SK-N-SH (cell line): ENCODE data around the gene PSD2. TPM values are rescaled to one million over a fixed set of nuclear protein-coding genes. Genes with fewer than 3 reads are reported as not detected.

Source experiments
- CTCF ChIA-PET: fragments of 300-600, 350-600 bp; formaldehyde crosslinking; extraction: SDS; loops from one replicate; lab custom pipeline; 2021; lab: Yijun Ruan, JAX
- POLR2A ChIA-PET: fragments of 350-600 bp; sonication (Branson Sonifier 250); formaldehyde crosslinking; extraction: SDS; loops from one replicate; lab custom pipeline; 2020; ENCODE audit warnings: antibody characterized with exemption, inconsistent platforms; lab: Yijun Ruan, JAX
- DNase-seq: peaks from one replicate; pipeline ENCODE4 v3.0.0; 2012
- H2AFZ ChIP-seq: fragments of 200-600 bp; sonication (generic); 2 replicates; pipeline ENCODE4 v1.8.1; 2016; ENCODE audit warnings: antibody characterized with exemption, mild to moderate bottlenecking, low read depth
- H3F3A ChIP-seq: fragments of 200-600 bp; sonication (generic); replicated peaks from 2 replicates; pipeline ENCODE3; 2016; ENCODE audit warnings: antibody characterized with exemption, mild to moderate bottlenecking; ENCODE audit not compliant: insufficient read depth
- H3K27ac ChIP-seq, 2 experiments: fragments of 200-500 bp in 1 of 2; fragments of 200-600 bp in 1 of 2; sonication (Bioruptor generic) in 1 of 2; sonication (generic), shearing (Covaris generic) in 1 of 2; 2 replicates each; pipeline versions ENCODE4 v1.5.1 to v1.6.1; 2014 to 2016; ENCODE audit warnings: low read depth in 2 of 2, inconsistent platforms in 1 of 2, low read length in 1 of 2, mild to moderate bottlenecking in 1 of 2, mixed read lengths in 1 of 2
- H3K27me3 ChIP-seq: fragments of 200-600 bp; sonication (generic), shearing (Covaris generic); 2 replicates; pipeline ENCODE4 v1.6.1; 2016; ENCODE audit warnings: mixed run types; ENCODE audit not compliant: insufficient read depth
- H3K36me3 ChIP-seq, 2 experiments: fragments of 200-500 bp in 1 of 2; fragments of 200-600 bp in 1 of 2; sonication (Bioruptor generic) in 1 of 2; sonication (generic) in 1 of 2; replicated peaks in 1 of 2; 2 replicates each; pipeline versions ENCODE3 to v1.5.1; 2014 to 2016; ENCODE audit warnings: low read length in 1 of 2, mild to moderate bottlenecking in 1 of 2; ENCODE audit not compliant: insufficient read depth in 2 of 2, control insufficient read depth in 1 of 2
- H3K4me1 ChIP-seq, 2 experiments: fragments of 200-500 bp in 1 of 2; fragments of 200-600 bp in 1 of 2; sonication (Bioruptor generic) in 1 of 2; sonication (generic), shearing (Covaris generic) in 1 of 2; 2 replicates each; pipeline versions ENCODE4 v1.5.1 to v1.6.1; 2014 to 2016; ENCODE audit warnings: low read depth in 1 of 2, low read length in 1 of 2, mixed run types in 1 of 2; ENCODE audit not compliant: insufficient read depth in 2 of 2, control insufficient read depth in 1 of 2
- H3K4me2 ChIP-seq: fragments of 200-600 bp; sonication (generic), shearing (Covaris generic); 2 replicates; pipeline ENCODE4 v1.6.1; 2017; ENCODE audit warnings: mixed run types
- H3K4me3 ChIP-seq, 2 experiments: fragments of 200-500 bp in 1 of 2; fragments of 200-600 bp in 1 of 2; sonication (Bioruptor generic) in 1 of 2; sonication (generic), shearing (Covaris generic) in 1 of 2; 2 replicates each; pipeline versions ENCODE4 v1.5.1 to v1.8.1; 2014 to 2016; ENCODE audit warnings: low read depth in 2 of 2, inconsistent platforms in 1 of 2, low read length in 1 of 2, mild to moderate bottlenecking in 1 of 2, mixed read lengths in 1 of 2, moderate library complexity in 1 of 2
- H3K79me2 ChIP-seq: fragments of 200-600 bp; sonication (generic); 2 replicates; pipeline ENCODE4 v1.8.1; 2017; ENCODE audit warnings: mild to moderate bottlenecking; ENCODE audit not compliant: insufficient read depth
- H3K9ac ChIP-seq: fragments of 200-600 bp; sonication (generic); 2 replicates; pipeline ENCODE4 v1.6.1; 2017; ENCODE audit warnings: mixed run types
- H3K9me2 ChIP-seq: fragments of 200-600 bp; sonication (generic); 2 replicates; pipeline ENCODE4 v1.6.1; 2017; ENCODE audit warnings: mixed run types
- H3K9me3 ChIP-seq: fragments of 200-600 bp; sonication (generic); 2 replicates; pipeline ENCODE4 v1.6.1; 2017; ENCODE audit warnings: mixed run types, mild to moderate bottlenecking, moderate library complexity
- H4K20me1 ChIP-seq: fragments of 200-600 bp; sonication (generic); 2 replicates; pipeline ENCODE4 v1.6.1; 2017; ENCODE audit warnings: mild to moderate bottlenecking, mixed run types; ENCODE audit not compliant: insufficient read depth
- CHD2 ChIP-seq: fragments of 150-350 bp; IDR thresholded peaks from 2 replicates; pipeline ENCODE4 v1.6.1; 2018; ENCODE audit warnings: low read length; ENCODE audit not compliant: partially characterized antibody
- EP300 ChIP-seq, 2 experiments: IDR thresholded peaks; 2 replicates each; pipeline versions ENCODE4 v1.4.0 to v1.6.1; 2012; ENCODE audit warnings: borderline replicate concordance in 1 of 2, low read depth in 1 of 2, low read length in 1 of 2
- EZH2phosphoT487 ChIP-seq: fragments of 200-600 bp; sonication (generic); IDR thresholded peaks from 2 replicates; pipeline ENCODE4 v1.6.1; 2017; ENCODE audit warnings: low read depth, mixed run types, mild to moderate bottlenecking, antibody characterized with exemption, moderate library complexity, borderline replicate concordance
- FOSL2 ChIP-seq: IDR thresholded peaks from 2 replicates; pipeline ENCODE4 v1.4.0; 2012; ENCODE audit warnings: low read depth, mild to moderate bottlenecking, moderate library complexity, borderline replicate concordance
- FOXJ3 ChIP-seq: sonication (generic); formaldehyde crosslinking; IDR thresholded peaks from 2 replicates; pipeline ENCODE4 v1.5.1; 2020; ENCODE audit warnings: mild to moderate bottlenecking, missing genetic modification reagents
- GATA2 ChIP-seq: sonication (generic); formaldehyde crosslinking; IDR thresholded peaks from 2 replicates; pipeline ENCODE4 v1.5.0; 2020; ENCODE audit warnings: mild to moderate bottlenecking, missing genetic modification reagents
- JUND ChIP-seq: IDR thresholded peaks from 2 replicates; pipeline ENCODE4 v1.4.0; 2012
- MEF2A ChIP-seq: IDR thresholded peaks from 2 replicates; pipeline ENCODE4 v1.4.0; 2012; ENCODE audit warnings: low read depth, borderline replicate concordance
- MXI1 ChIP-seq: IDR thresholded peaks from 2 replicates; pipeline ENCODE4 v1.6.1; 2012; ENCODE audit warnings: mild to moderate bottlenecking, low read depth, low read length, improper control_type of control experiment
- NFIC ChIP-seq: IDR thresholded peaks from 2 replicates; pipeline ENCODE4 v1.4.0; 2012; ENCODE audit warnings: borderline replicate concordance
- PBX3 ChIP-seq: IDR thresholded peaks from 2 replicates; pipeline ENCODE4; 2012
- POLR2AphosphoS5 ChIP-seq: IDR thresholded peaks from 2 replicates; pipeline ENCODE4 v1.6.1; 2012; ENCODE audit warnings: low read depth, low read length
- RXRA ChIP-seq: IDR thresholded peaks from 2 replicates; pipeline ENCODE4 v1.4.0; 2012; ENCODE audit warnings: low read depth, mild to moderate bottlenecking, borderline replicate concordance
- SIN3A ChIP-seq: IDR thresholded peaks from 2 replicates; pipeline ENCODE4 v1.6.1; 2012; ENCODE audit warnings: low read depth, mild to moderate bottlenecking, low read length, moderate library complexity, borderline replicate concordance
- SMC3 ChIP-seq: IDR thresholded peaks from 2 replicates; pipeline ENCODE4 v1.6.1; 2012; ENCODE audit warnings: low read depth, low read length, improper control_type of control experiment
- TEAD4 ChIP-seq: IDR thresholded peaks from 2 replicates; pipeline ENCODE4 v1.4.0; 2012; ENCODE audit warnings: mild to moderate bottlenecking, borderline replicate concordance; ENCODE audit not compliant: insufficient read depth
- YY1 ChIP-seq: IDR thresholded peaks from 2 replicates; pipeline ENCODE4 v1.4.0; 2012; ENCODE audit warnings: low read depth, mild to moderate bottlenecking
- ZBTB33 ChIP-seq: IDR thresholded peaks from 2 replicates; pipeline ENCODE4 v1.4.0; 2012; ENCODE audit warnings: low read depth, borderline replicate concordance
- WGBS: methylation state at CpG from one replicate; pipeline ENCODE4 v1.1.6; 2017; ENCODE audit warnings: low lambda C conversion rate; 5-methylcytosine and 5-hydroxymethylcytosine counted together
- polyA plus RNA-seq, 3 experiments: library from polyadenylated mRNA; depleted of rRNA; stranded (reverse); fragments of >200 nt; gene quantifications; 2 replicates each; pipeline ENCODE4 v1.2.3, GENCODE V29; 2012
- TF ChIP-seq, protein P1 (sequence below): fragments of 200-600 bp; sonication (generic); IDR thresholded peaks from 2 replicates; pipeline ENCODE4 v1.6.1; 2017; ENCODE audit warnings: antibody characterized with exemption, mild to moderate bottlenecking, moderate library complexity
- TF ChIP-seq, protein P2 (sequence below): IDR thresholded peaks from 2 replicates; pipeline ENCODE4 v1.6.1; 2012; ENCODE audit warnings: mild to moderate bottlenecking, low read depth, low read length, moderate library complexity

Gene PSD2
- polyA plus RNA-seq, 1 of the 3 experiments (the other 2 are of a cell fraction): 0.15 TPM

- H3K4me1 ChIP-seq: peaks cover 0 to 15% of the 10 kb centered on the region in 2 experiments; a peak in 1 of 4 replicates
- no peak overlapping the region for H3K9ac ChIP-seq
- H3K9me3 ChIP-seq: no peaks in the 10 kb centered on the region
- H3K27ac ChIP-seq: no peak overlapping the region
- no peaks in the 10 kb centered on the region for H3K27me3 ChIP-seq
- no peaks in the 10 kb centered on the region for H3K79me2 ChIP-seq
- TF ChIP-seq SIN3A (no peak), ZBTB33 (no peak), YY1 (no peak), EZH2phosphoT487 (no peak), SMC3 (no peak), POLR2AphosphoS5 (no peak), FOSL2 (no peak), TEAD4 (no peak), RXRA (no peak), FOXJ3 (CRISPR knock-in tag) (no peak), MXI1 (no peak), EP300 (IDR thresholded peaks at IDR 0.05; ENCODE audit: borderline replicate concordance in 1 of 2, low read depth in 1 of 2, low read length in 1 of 2) (no peak), CHD2 (no peak), NFIC (no peak), PBX3 (no peak), GATA2 (CRISPR knock-in tag) (no peak), JUND (no peak), MEF2A (no peak)
- TF ChIP-seq, protein P1, sequence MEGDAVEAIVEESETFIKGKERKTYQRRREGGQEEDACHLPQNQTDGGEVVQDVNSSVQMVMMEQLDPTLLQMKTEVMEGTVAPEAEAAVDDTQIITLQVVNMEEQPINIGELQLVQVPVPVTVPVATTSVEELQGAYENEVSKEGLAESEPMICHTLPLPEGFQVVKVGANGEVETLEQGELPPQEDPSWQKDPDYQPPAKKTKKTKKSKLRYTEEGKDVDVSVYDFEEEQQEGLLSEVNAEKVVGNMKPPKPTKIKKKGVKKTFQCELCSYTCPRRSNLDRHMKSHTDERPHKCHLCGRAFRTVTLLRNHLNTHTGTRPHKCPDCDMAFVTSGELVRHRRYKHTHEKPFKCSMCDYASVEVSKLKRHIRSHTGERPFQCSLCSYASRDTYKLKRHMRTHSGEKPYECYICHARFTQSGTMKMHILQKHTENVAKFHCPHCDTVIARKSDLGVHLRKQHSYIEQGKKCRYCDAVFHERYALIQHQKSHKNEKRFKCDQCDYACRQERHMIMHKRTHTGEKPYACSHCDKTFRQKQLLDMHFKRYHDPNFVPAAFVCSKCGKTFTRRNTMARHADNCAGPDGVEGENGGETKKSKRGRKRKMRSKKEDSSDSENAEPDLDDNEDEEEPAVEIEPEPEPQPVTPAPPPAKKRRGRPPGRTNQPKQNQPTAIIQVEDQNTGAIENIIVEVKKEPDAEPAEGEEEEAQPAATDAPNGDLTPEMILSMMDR: no peak
- TF ChIP-seq, protein P2, sequence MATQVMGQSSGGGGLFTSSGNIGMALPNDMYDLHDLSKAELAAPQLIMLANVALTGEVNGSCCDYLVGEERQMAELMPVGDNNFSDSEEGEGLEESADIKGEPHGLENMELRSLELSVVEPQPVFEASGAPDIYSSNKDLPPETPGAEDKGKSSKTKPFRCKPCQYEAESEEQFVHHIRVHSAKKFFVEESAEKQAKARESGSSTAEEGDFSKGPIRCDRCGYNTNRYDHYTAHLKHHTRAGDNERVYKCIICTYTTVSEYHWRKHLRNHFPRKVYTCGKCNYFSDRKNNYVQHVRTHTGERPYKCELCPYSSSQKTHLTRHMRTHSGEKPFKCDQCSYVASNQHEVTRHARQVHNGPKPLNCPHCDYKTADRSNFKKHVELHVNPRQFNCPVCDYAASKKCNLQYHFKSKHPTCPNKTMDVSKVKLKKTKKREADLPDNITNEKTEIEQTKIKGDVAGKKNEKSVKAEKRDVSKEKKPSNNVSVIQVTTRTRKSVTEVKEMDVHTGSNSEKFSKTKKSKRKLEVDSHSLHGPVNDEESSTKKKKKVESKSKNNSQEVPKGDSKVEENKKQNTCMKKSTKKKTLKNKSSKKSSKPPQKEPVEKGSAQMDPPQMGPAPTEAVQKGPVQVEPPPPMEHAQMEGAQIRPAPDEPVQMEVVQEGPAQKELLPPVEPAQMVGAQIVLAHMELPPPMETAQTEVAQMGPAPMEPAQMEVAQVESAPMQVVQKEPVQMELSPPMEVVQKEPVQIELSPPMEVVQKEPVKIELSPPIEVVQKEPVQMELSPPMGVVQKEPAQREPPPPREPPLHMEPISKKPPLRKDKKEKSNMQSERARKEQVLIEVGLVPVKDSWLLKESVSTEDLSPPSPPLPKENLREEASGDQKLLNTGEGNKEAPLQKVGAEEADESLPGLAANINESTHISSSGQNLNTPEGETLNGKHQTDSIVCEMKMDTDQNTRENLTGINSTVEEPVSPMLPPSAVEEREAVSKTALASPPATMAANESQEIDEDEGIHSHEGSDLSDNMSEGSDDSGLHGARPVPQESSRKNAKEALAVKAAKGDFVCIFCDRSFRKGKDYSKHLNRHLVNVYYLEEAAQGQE: no peak
- DNase-seq: no peak
- H4K20me1 ChIP-seq: no peaks in the 10 kb centered on the region
- H3F3A ChIP-seq: no peaks in the 10 kb centered on the region
- POLR2A ChIA-PET: no interaction called here
- H3K4me2 ChIP-seq: no peak overlapping the region
- H3K4me3 ChIP-seq: no peak overlapping the region
- CTCF ChIA-PET: interaction anchor here (0.9 to 5.0 kb wide), 5 partner anchors 11 to 100 kb away, joined by 3 to 65 read pairs (median 8); no protein-coding TSS in a partner anchor
- no peaks in the 10 kb centered on the region for H3K36me3 ChIP-seq
- H2AFZ ChIP-seq: no peak overlapping the region
- WGBS: 74% methylated on average over 9 of the region's 9 CpGs
- H3K9me2 ChIP-seq: no peaks in the 10 kb centered on the region
Observed at GRCh38 chr5:139869042-139869790, 73.6 kb downstream of the PSD2 start.
